PC-3 (cell line): ENCODE results near the gene GOLT1A. TPM values are rescaled to one million over a fixed set of nuclear protein-coding genes. Genes with fewer than 3 reads are reported as not detected.

Experiments
- ATAC-seq: fragments of 200-7000 bp; cut with Tn5 transposase; 2 replicates; pipeline ENCODE4 v1.9.1; 2020; ENCODE audit warnings: mild to moderate bottlenecking, moderate library complexity
- BruUV-seq: library from RNA; stranded (reverse); fragments of 400-500 nt; replicated peaks from 2 replicates; lab custom pipeline; 2021; lab: Mats Ljungman, UMichigan
- CTCF ChIA-PET: fragments of 300-600 bp; sonication (Branson Sonifier 250); formaldehyde crosslinking; loops from one replicate; lab custom pipeline; 2022; ENCODE audit warnings: antibody characterized with exemption; lab: Charles Lee
- POLR2A ChIA-PET: fragments of 300-600 bp; sonication (Branson Sonifier 250); formaldehyde crosslinking; loops from one replicate; lab custom pipeline; 2022; ENCODE audit warnings: antibody characterized with exemption; ENCODE audit not compliant: unreplicated experiment; lab: Charles Lee
- DNase-seq: peaks from one replicate; pipeline ENCODE4 v3.0.0-alpha.2; 2015
- H2AFZ ChIP-seq: fragments of 300-600 bp; sonication (generic); 2 replicates; pipeline ENCODE4 v1.6.0; 2016; ENCODE audit warnings: antibody characterized with exemption, low read length
- H3F3A ChIP-seq: fragments of 300-600 bp; sonication (generic); one replicate; pipeline ENCODE4 v1.6.0; 2017; ENCODE audit warnings: antibody characterized with exemption, low read length, control low read depth, mild to moderate bottlenecking; ENCODE audit not compliant: unreplicated experiment
- H3K27ac ChIP-seq: fragments of 300-600 bp; sonication (generic); 2 replicates; pipeline ENCODE4 v1.5.1; 2016; ENCODE audit warnings: mild to moderate bottlenecking, low read length
- H3K27me3 ChIP-seq: fragments of 300-600 bp; sonication (generic); 2 replicates; pipeline ENCODE4 v1.6.1; 2016; ENCODE audit warnings: low read length, mixed read lengths
- H3K36me3 ChIP-seq: fragments of 300-600 bp; sonication (generic); 2 replicates; pipeline ENCODE4 v1.6.1; 2016; ENCODE audit warnings: low read depth, mixed run types, low read length, mixed read lengths
- H3K4me1 ChIP-seq: fragments of 300-600 bp; sonication (generic); 2 replicates; pipeline ENCODE4 v1.5.1; 2016; ENCODE audit warnings: low read length; ENCODE audit not compliant: insufficient read depth
- H3K4me2 ChIP-seq: fragments of 300-600 bp; sonication (generic); 2 replicates; pipeline ENCODE4 v1.6.0; 2016; ENCODE audit warnings: low read length
- H3K4me3 ChIP-seq: fragments of 300-600 bp; sonication (generic); 2 replicates; pipeline ENCODE4 v1.5.1; 2016; ENCODE audit warnings: mild to moderate bottlenecking, low read length, mixed read lengths
- H3K79me2 ChIP-seq: fragments of 300-600 bp; sonication (generic); 2 replicates; pipeline ENCODE4 v1.6.1; 2017; ENCODE audit warnings: low read length, mixed read lengths
- H3K9ac ChIP-seq: fragments of 300-600 bp; sonication (generic); 2 replicates; pipeline ENCODE4 v1.6.0; 2016; ENCODE audit warnings: mild to moderate bottlenecking, low read length
- H3K9me2 ChIP-seq: fragments of 300-600 bp; sonication (generic); replicated peaks from 2 replicates; pipeline ENCODE4 v1.6.1; 2016; ENCODE audit warnings: mixed run types, low read length, mixed read lengths
- H3K9me3 ChIP-seq: fragments of 300-600 bp; sonication (generic); 2 replicates; pipeline ENCODE4 v1.6.1; 2016; ENCODE audit warnings: low read length, mixed read lengths
- H4K20me1 ChIP-seq: fragments of 300-600 bp; sonication (generic); 2 replicates; pipeline ENCODE4 v1.6.1; 2016; ENCODE audit warnings: low read length, mixed read lengths
- CTCF ChIP-seq: fragments of 300-600 bp; sonication (generic); conservative IDR thresholded peaks from 2 replicates; pipeline ENCODE4 v1.5.1; 2017; ENCODE audit warnings: antibody characterized with exemption, low read depth, mild to moderate bottlenecking, low read length
- EZH2 ChIP-seq: fragments of 300-600 bp; sonication (generic); IDR thresholded peaks from one replicate; pipeline ENCODE4 v1.6.1; 2017; ENCODE audit warnings: antibody characterized with exemption, mild to moderate bottlenecking, low read length; ENCODE audit not compliant: unreplicated experiment
- EZH2phosphoT487 ChIP-seq: fragments of 300-600 bp; sonication (generic); IDR thresholded peaks from 2 replicates; pipeline ENCODE4 v1.6.1; 2018; ENCODE audit warnings: mild to moderate bottlenecking, antibody characterized with exemption, low read length, borderline replicate concordance
- intact Hi-C: fragments of 100-400 bp; cut with micrococcal nuclease; formaldehyde crosslinking; loops from 2 replicates; pipeline ENCODE4 v1.9.0; 2023
- total RNA-seq: library from RNA; depleted of rRNA; stranded (reverse); fragments of >200 nt; gene quantifications from 2 replicates; pipeline ENCODE4 v1.2.3, GENCODE V29; 2014

The GOLT1A gene
- total RNA-seq, 1 experiment from 2014 or later = 13.3 TPM

GRCh38 chr1:204217648-204218000, 3.8 kb upstream of the GOLT1A start:
- no peaks in the 10 kb centered on the region for H3K79me2 ChIP-seq
- H3K9me2 ChIP-seq = no peaks in the 10 kb centered on the region
- H3K4me3 ChIP-seq = no peak overlapping the region
- intact Hi-C loops = no loop called here
- no peak overlapping the region for H3K27ac ChIP-seq
- no peak for DNase-seq
- POLR2A ChIA-PET = no interaction called here
- no peak for ATAC-seq
- CTCF ChIA-PET = no interaction called here
- no peak overlapping the region for H3K4me2 ChIP-seq
- peaks cover 3% of the 10 kb centered on the region; the same call in 1 of the 2 replicates for H3K4me1 ChIP-seq
- H3K36me3 ChIP-seq = peaks cover 7% of the 10 kb centered on the region; the same call in 1 of the 2 replicates
- BruUV-seq = no TSS peak
- TF ChIP-seq EZH2phosphoT487 (no peak), EZH2 (no peak)
- H2AFZ ChIP-seq = no peak overlapping the region
- no peak overlapping the region for H3K9ac ChIP-seq
- no peaks in the 10 kb centered on the region for H3K9me3 ChIP-seq
- H3K27me3 ChIP-seq = no peaks in the 10 kb centered on the region
- no peaks in the 10 kb centered on the region for H4K20me1 ChIP-seq
- H3F3A ChIP-seq = no peaks in the 10 kb centered on the region

- no peaks in the 10 kb centered on the region for H3K27me3 ChIP-seq
- intact Hi-C loops = no loop called here
- no peaks in the 10 kb centered on the region for H4K20me1 ChIP-seq
- TF ChIP-seq EZH2phosphoT487 (no peak), EZH2 (no peak), CTCF (no peak)
- no peaks in the 10 kb centered on the region for H3F3A ChIP-seq
- ATAC-seq = no peak
- no peak overlapping the region for H3K4me3 ChIP-seq
- H2AFZ ChIP-seq = no peak overlapping the region
- no peaks in the 10 kb centered on the region for H3K79me2 ChIP-seq
- H3K9ac ChIP-seq = no peak overlapping the region
- H3K9me2 ChIP-seq = no peaks in the 10 kb centered on the region
- no TSS peak for BruUV-seq
- peaks cover 3% of the 10 kb centered on the region; the same call in 1 of the 2 replicates for H3K4me1 ChIP-seq
- H3K27ac ChIP-seq = no peak overlapping the region
- POLR2A ChIA-PET = interaction anchor here (0.6 kb wide), 1 partner anchor 84 kb away, joined by 8 read pairs; no protein-coding TSS in a partner anchor
- CTCF ChIA-PET = interaction anchor here (1.2 kb wide), 1 partner anchor 55 kb away, joined by 3 read pairs; no protein-coding TSS in a partner anchor
- peaks cover 2% of the 10 kb centered on the region; the same call in 1 of the 2 replicates for H3K36me3 ChIP-seq
- no peak for DNase-seq
- no peak overlapping the region for H3K4me2 ChIP-seq
- H3K9me3 ChIP-seq = no peaks in the 10 kb centered on the region
These were observed 3.3 kb upstream of the GOLT1A start for GRCh38 chr1:204216880-204217647.

GRCh38 chr1:204216236-204216635, 2.4 kb upstream of the GOLT1A start:
- intact Hi-C loops = no loop called here
- no peaks in the 10 kb centered on the region for H3K9me3 ChIP-seq
- no peaks in the 10 kb centered on the region for H3K27me3 ChIP-seq
- no peak overlapping the region for H3K27ac ChIP-seq
- no peak overlapping the region for H3K4me3 ChIP-seq
- H3K9me2 ChIP-seq = no peaks in the 10 kb centered on the region
- H3K9ac ChIP-seq = no peak overlapping the region
- TF ChIP-seq EZH2 = no peak
- no peak for TF ChIP-seq EZH2phosphoT487
- no peak for TF ChIP-seq CTCF
- H4K20me1 ChIP-seq = no peaks in the 10 kb centered on the region
- peaks cover 3% of the 10 kb centered on the region; the same call in 1 of the 2 replicates for H3K4me1 ChIP-seq
- BruUV-seq = no TSS peak
- ChIA-PET POLR2A (no interaction called here), CTCF (interaction anchor here (1.2 kb wide), 1 partner anchor 54 kb away, joined by 3 read pairs; no protein-coding TSS in a partner anchor)
- no peak overlapping the region for H3K4me2 ChIP-seq
- H3K79me2 ChIP-seq = no peaks in the 10 kb centered on the region
- H2AFZ ChIP-seq = no peak overlapping the region
- H3F3A ChIP-seq = no peaks in the 10 kb centered on the region
- no peaks in the 10 kb centered on the region; the same call in 1 of the 2 replicates for H3K36me3 ChIP-seq
- DNase-seq (no peak), ATAC-seq (no peak)
